ENCODE measurements around the gene IER2. TPM values are rescaled to one million over a fixed set of nuclear protein-coding genes. Genes with fewer than 3 reads are reported as not detected.

Gene IER2
- polyA plus RNA-seq, 1 donor from 2014 or later = 23.3 TPM

DNA sequence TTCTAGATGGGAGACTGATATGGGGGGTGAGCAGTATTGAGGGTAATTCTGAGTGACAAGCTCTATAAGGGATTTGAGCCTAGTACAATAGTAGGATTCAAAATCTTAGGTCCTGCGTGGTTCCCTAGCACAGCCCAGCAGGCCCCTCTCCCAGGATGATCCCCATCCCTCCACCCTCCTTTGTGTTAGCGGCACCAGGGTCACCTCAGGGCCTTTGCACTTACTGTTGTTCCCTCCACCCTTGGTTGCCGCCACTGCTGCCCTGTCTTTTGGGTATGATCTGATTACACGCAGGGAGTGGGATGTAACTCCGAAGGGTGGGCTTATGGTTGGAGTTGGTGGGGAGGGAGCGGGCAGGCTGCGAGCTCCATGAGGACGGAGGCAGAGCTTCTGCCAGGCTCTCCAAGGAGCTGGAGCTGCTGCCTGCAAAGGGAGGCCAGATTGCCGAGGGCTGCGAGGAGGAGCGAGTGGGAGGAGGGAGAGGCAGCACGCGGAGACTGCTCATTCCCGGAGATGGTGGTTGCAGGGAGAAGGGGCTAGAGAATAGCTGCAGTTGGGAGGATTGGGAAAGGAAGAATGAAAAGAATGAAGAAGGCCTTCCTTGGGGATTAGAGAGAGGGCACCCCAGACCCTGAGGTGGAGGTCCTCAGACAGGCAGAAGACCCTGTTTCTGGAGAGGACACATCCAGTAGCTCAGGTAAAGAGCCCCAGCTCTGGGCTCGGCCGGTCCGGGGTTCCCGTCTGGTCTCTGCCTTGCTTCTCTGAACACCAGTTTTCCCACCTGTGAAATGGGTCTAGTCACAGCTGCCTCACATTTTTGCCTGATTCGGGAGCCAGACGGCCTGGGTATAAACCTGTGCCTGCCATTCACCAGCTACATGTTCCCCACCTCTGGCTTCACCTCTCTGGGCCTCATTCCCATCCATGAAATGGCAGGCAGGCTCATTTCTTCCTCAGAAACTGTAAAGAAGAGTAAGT is 26.9 kb upstream of the IER2 start:
- TF ChIP-seq SMC3 (conservative IDR thresholded peaks at IDR 0.05; ENCODE audit: poor library complexity) (no peak), MXI1 (conservative IDR thresholded peaks at IDR 0.05; ENCODE audit: poor library complexity, severe bottlenecking) (no peak), EP300 (conservative IDR thresholded peaks at IDR 0.05; ENCODE audit: poor library complexity, severe bottlenecking) (no peak), EZH2 (IDR thresholded peaks at IDR 0.05; ENCODE audit: borderline replicate concordance, insufficient read depth, low read length, poor library complexity, severe bottlenecking) (no peak)
- Histone ChIP-seq H3K27ac (ENCODE audit: low read length) (no peak overlapping the region), H3K9me3 (ENCODE audit: low read length) (no peaks in the 10 kb centered on the region), H3K9me2 (ENCODE audit: insufficient read depth, low read length) (no peaks in the 10 kb centered on the region), H3K79me2 (replicated peaks; ENCODE audit: insufficient read depth, low read length) (peaks cover 41% of the 10 kb centered on the region), H3F3A (ENCODE audit: insufficient read depth, low read length, poor library complexity, severe bottlenecking) (no peaks in the 10 kb centered on the region), H3K36me3 (ENCODE audit: insufficient read depth, low read length) (no peaks in the 10 kb centered on the region), H3K4me3 (ENCODE audit: low read length) (no peak overlapping the region), H4K20me1 (ENCODE audit: insufficient read depth) (no peaks in the 10 kb centered on the region), H3K27me3 (ENCODE audit: insufficient read depth, low read depth, low read length) (no peaks in the 10 kb centered on the region), H3K4me2 (ENCODE audit: low read length) (no peak overlapping the region), H2AFZ (ENCODE audit: low read depth, low read length) (no peak overlapping the region), H3K9ac (ENCODE audit: low read length) (no peak overlapping the region)

DNA sequence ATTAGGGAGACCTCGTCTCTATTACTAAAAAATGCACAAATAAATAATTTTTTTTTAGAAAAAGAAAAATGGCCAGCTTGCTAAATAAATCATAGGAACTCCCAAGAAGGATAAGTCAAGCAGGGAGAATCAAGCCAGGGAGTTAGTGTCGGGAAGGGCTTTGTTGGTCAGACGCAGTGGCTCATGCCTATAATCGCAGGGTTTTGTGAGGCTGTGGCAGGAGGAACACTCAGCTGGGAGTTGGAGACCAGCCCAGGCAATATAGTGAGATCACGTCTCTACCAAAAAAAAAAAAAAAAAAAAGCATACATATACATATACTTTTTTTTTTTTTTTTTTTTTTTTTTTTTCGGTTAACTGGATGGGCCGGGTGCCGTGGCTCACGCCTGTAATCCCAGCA is 23.2 kb upstream of the IER2 start:
- Histone ChIP-seq H3K27ac (ENCODE audit: low read length) (no peak overlapping the region), H3K4me3 (ENCODE audit: low read length) (no peak overlapping the region), H3F3A (ENCODE audit: insufficient read depth, low read length, poor library complexity, severe bottlenecking) (no peaks in the 10 kb centered on the region), H3K79me2 (replicated peaks; ENCODE audit: insufficient read depth, low read length) (peaks cover 25% of the 10 kb centered on the region), H3K27me3 (ENCODE audit: insufficient read depth, low read depth, low read length) (no peaks in the 10 kb centered on the region), H3K4me2 (ENCODE audit: low read length) (no peak overlapping the region), H3K9ac (ENCODE audit: low read length) (no peak overlapping the region), H4K20me1 (ENCODE audit: insufficient read depth) (no peaks in the 10 kb centered on the region), H3K36me3 (ENCODE audit: insufficient read depth, low read length) (no peaks in the 10 kb centered on the region), H3K9me3 (ENCODE audit: low read length) (no peaks in the 10 kb centered on the region), H2AFZ (ENCODE audit: low read depth, low read length) (no peak overlapping the region), H3K9me2 (ENCODE audit: insufficient read depth, low read length) (no peaks in the 10 kb centered on the region)
- TF ChIP-seq SMC3 (conservative IDR thresholded peaks at IDR 0.05; ENCODE audit: poor library complexity) (no peak), RAD21 (conservative IDR thresholded peaks at IDR 0.05) (no peak), MXI1 (conservative IDR thresholded peaks at IDR 0.05; ENCODE audit: poor library complexity, severe bottlenecking) (no peak), POLR2AphosphoS5 (IDR thresholded peaks at IDR 0.05) (no peak), TAF1 (IDR thresholded peaks at IDR 0.05; ENCODE audit: low read depth) (no peak), EP300 (conservative IDR thresholded peaks at IDR 0.05; ENCODE audit: poor library complexity, severe bottlenecking) (no peak), EZH2 (IDR thresholded peaks at IDR 0.05; ENCODE audit: borderline replicate concordance, insufficient read depth, low read length, poor library complexity, severe bottlenecking) (no peak)
- TF ChIP-seq, protein P1, sequence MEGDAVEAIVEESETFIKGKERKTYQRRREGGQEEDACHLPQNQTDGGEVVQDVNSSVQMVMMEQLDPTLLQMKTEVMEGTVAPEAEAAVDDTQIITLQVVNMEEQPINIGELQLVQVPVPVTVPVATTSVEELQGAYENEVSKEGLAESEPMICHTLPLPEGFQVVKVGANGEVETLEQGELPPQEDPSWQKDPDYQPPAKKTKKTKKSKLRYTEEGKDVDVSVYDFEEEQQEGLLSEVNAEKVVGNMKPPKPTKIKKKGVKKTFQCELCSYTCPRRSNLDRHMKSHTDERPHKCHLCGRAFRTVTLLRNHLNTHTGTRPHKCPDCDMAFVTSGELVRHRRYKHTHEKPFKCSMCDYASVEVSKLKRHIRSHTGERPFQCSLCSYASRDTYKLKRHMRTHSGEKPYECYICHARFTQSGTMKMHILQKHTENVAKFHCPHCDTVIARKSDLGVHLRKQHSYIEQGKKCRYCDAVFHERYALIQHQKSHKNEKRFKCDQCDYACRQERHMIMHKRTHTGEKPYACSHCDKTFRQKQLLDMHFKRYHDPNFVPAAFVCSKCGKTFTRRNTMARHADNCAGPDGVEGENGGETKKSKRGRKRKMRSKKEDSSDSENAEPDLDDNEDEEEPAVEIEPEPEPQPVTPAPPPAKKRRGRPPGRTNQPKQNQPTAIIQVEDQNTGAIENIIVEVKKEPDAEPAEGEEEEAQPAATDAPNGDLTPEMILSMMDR (IDR thresholded peaks at IDR 0.05; ENCODE audit: poor library complexity, severe bottlenecking) = no peak
- TF ChIP-seq, protein P2, sequence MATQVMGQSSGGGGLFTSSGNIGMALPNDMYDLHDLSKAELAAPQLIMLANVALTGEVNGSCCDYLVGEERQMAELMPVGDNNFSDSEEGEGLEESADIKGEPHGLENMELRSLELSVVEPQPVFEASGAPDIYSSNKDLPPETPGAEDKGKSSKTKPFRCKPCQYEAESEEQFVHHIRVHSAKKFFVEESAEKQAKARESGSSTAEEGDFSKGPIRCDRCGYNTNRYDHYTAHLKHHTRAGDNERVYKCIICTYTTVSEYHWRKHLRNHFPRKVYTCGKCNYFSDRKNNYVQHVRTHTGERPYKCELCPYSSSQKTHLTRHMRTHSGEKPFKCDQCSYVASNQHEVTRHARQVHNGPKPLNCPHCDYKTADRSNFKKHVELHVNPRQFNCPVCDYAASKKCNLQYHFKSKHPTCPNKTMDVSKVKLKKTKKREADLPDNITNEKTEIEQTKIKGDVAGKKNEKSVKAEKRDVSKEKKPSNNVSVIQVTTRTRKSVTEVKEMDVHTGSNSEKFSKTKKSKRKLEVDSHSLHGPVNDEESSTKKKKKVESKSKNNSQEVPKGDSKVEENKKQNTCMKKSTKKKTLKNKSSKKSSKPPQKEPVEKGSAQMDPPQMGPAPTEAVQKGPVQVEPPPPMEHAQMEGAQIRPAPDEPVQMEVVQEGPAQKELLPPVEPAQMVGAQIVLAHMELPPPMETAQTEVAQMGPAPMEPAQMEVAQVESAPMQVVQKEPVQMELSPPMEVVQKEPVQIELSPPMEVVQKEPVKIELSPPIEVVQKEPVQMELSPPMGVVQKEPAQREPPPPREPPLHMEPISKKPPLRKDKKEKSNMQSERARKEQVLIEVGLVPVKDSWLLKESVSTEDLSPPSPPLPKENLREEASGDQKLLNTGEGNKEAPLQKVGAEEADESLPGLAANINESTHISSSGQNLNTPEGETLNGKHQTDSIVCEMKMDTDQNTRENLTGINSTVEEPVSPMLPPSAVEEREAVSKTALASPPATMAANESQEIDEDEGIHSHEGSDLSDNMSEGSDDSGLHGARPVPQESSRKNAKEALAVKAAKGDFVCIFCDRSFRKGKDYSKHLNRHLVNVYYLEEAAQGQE (IDR thresholded peaks at IDR 0.05; ENCODE audit: borderline replicate concordance) = no peak
